B cell (primary cell): Measurements from ENCODE around the gene LRG1. TPM values are rescaled to one million over a fixed set of nuclear protein-coding genes. Genes with fewer than 3 reads are reported as not detected.

Experiments used
- ATAC-seq: fragments of 200-7000 bp; cut with Tn5 transposase; one replicate; pipeline ENCODE4 v1.10.0; 2021; ENCODE audit warnings: low read depth, mild to moderate bottlenecking, moderate number of reproducible peaks, moderate library complexity
- CTCF ChIA-PET: fragments of 350-600 bp; sonication (Branson Sonifier 250); formaldehyde crosslinking; loops from one replicate; lab custom pipeline; 2021; ENCODE audit warnings: antibody characterized with exemption, inconsistent platforms; lab: Charles Lee
- POLR2A ChIA-PET: fragments of 350-600 bp; sonication (Branson Sonifier 250); formaldehyde crosslinking; loops from one replicate; lab custom pipeline; 2021; ENCODE audit warnings: antibody characterized with exemption; lab: Charles Lee
- DNase-seq: peaks from one replicate; pipeline ENCODE4 v3.0.0; 2013
- H2AFZ ChIP-seq: 2 replicates; pipeline ENCODE4 v1.6.1; 2012; ENCODE audit warnings: mild to moderate bottlenecking, low read depth, low read length; ENCODE audit not compliant: insufficient read depth, poor library complexity, severe bottlenecking
- H3K27ac ChIP-seq, 2 donors: 1 replicate in 1 of 2; 2 replicates in 1 of 2; pipeline ENCODE4 v1.5.1; 2012 to 2013; ENCODE audit warnings: low read length in 2 of 2, mild to moderate bottlenecking in 2 of 2, moderate library complexity in 1 of 2
- H3K27me3 ChIP-seq, 4 experiments: fragments of 200-600 bp in 1 of 4; sonication (generic) in 1 of 4; replicated peaks in 1 of 4; 1 replicate in 2 of 4; 2 replicates in 2 of 4; pipeline versions ENCODE4 v1.6.1 to v1.7.0; 2013 to 2016; ENCODE audit warnings: low read length in 3 of 4, mild to moderate bottlenecking in 2 of 4, mixed read lengths in 1 of 4, moderate library complexity in 1 of 4; ENCODE audit not compliant: insufficient read depth in 4 of 4, control insufficient read depth in 3 of 4; ENCODE audit errors: control extremely low read depth in 1 of 4
- H3K36me3 ChIP-seq, 2 experiments: replicated peaks in 1 of 2; 1 replicate in 1 of 2; 2 replicates in 1 of 2; pipeline versions ENCODE4 v1.6.1 to v1.7.1; 2013; ENCODE audit warnings: low read length in 1 of 2; ENCODE audit not compliant: insufficient read depth in 2 of 2, control insufficient read depth in 1 of 2; ENCODE audit errors: control extremely low read depth in 1 of 2, extremely low read depth in 1 of 2
- H3K4me1 ChIP-seq, 2 donors: fragments of 200-600 bp in 1 of 2; sonication (generic) in 1 of 2; 1 replicate in 1 of 2; 2 replicates in 1 of 2; pipeline versions ENCODE4 v1.5.1 to v1.6.1; 2013 to 2017; ENCODE audit warnings: low read length in 2 of 2; ENCODE audit not compliant: control insufficient read depth in 2 of 2, insufficient read depth in 2 of 2
- H3K4me2 ChIP-seq: replicated peaks from 2 replicates; pipeline ENCODE3; 2012; ENCODE audit warnings: mild to moderate bottlenecking, low read depth, low read length; ENCODE audit not compliant: poor library complexity, severe bottlenecking
- H3K4me3 ChIP-seq, 5 experiments: fragments of 200-600 bp in 1 of 5; sonication (generic) in 1 of 5; 1 replicate in 3 of 5; 2 replicates in 2 of 5; pipeline versions ENCODE4 v1.5.1 to v1.7.0; 2011 to 2016; ENCODE audit warnings: low read length in 4 of 5, mild to moderate bottlenecking in 4 of 5, low read depth in 2 of 5, control low read depth in 1 of 5, moderate library complexity in 1 of 5; ENCODE audit not compliant: insufficient read depth in 1 of 5; ENCODE audit errors: control extremely low read depth in 1 of 5, extremely low read depth in 1 of 5
- H3K79me2 ChIP-seq: fragments of 200-600 bp; sonication (generic); one replicate; pipeline ENCODE4 v1.6.0; 2016; ENCODE audit warnings: low read length; ENCODE audit not compliant: control insufficient read depth, insufficient read depth
- H3K9ac ChIP-seq: fragments of 200-600 bp; sonication (generic); 2 replicates; pipeline ENCODE4 v1.6.1; 2017; ENCODE audit warnings: mild to moderate bottlenecking, low read length, moderate library complexity
- H3K9me3 ChIP-seq, 3 donors: one replicate each; pipeline versions ENCODE4 v1.6.1 to v1.7.1; 2013; ENCODE audit warnings: low read length in 2 of 3; ENCODE audit not compliant: control insufficient read depth in 2 of 3, insufficient read depth in 1 of 3; ENCODE audit errors: control extremely low read depth in 1 of 3
- H4K20me1 ChIP-seq: 2 replicates; pipeline ENCODE4 v1.6.0; 2012; ENCODE audit warnings: mild to moderate bottlenecking, low read length; ENCODE audit not compliant: insufficient read depth, control insufficient read depth, poor library complexity, severe bottlenecking
- H3K27ac Mint-ChIP-seq: one replicate; pipeline ENCODE4 v1.8.0; 2021; ENCODE audit warnings: mixed read lengths
- H3K27me3 Mint-ChIP-seq: one replicate; pipeline ENCODE4 v1.8.0; 2021; ENCODE audit warnings: mixed read lengths
- H3K4me1 Mint-ChIP-seq: one replicate; pipeline ENCODE4 v1.8.0; 2021; ENCODE audit warnings: mixed read lengths
- H3K4me3 Mint-ChIP-seq: one replicate; pipeline ENCODE4 v1.8.0; 2021; ENCODE audit warnings: mixed read lengths
- H3K9me3 Mint-ChIP-seq: one replicate; pipeline ENCODE4 v1.8.0; 2022; ENCODE audit warnings: mixed read lengths; ENCODE audit not compliant: insufficient read depth
- EZH2 ChIP-seq: IDR thresholded peaks from 2 replicates; pipeline ENCODE4 v1.6.1; 2012; ENCODE audit warnings: borderline replicate concordance, low read depth, mild to moderate bottlenecking, moderate library complexity, low read length; ENCODE audit not compliant: insufficient read depth, poor library complexity, severe bottlenecking
- WGBS: methylation state at CpG from one replicate; pipeline ENCODE4 v1.1.5; 2013; ENCODE audit warnings: missing lambda C conversion rate; ENCODE audit not compliant: insufficient coverage; 5-methylcytosine and 5-hydroxymethylcytosine counted together
- intact Hi-C: fragments of 100-400 bp; cut with micrococcal nuclease; formaldehyde crosslinking; loops from one replicate; pipeline ENCODE4 v1.10.0; 2022
- polyA plus RNA-seq: library from polyadenylated mRNA; depleted of rRNA; stranded (reverse); fragments of >200 nt; gene quantifications from 2 replicates; pipeline ENCODE4 v1.2.3, GENCODE V29; 2012
- total RNA-seq, 2 donors: library from RNA; stranded (reverse); fragments of 120-200 nt in 1 of 2; gene quantifications; 1 replicate in 1 of 2; 2 replicates in 1 of 2; pipeline versions ENCODE4 v1.2.3 to v1.2.4, GENCODE V29; 2013 to 2022
- TF ChIP-seq, protein P1 (sequence below): fragments of 200-600 bp; IDR thresholded peaks from one replicate; pipeline ENCODE4 v1.8.0; 2022; ENCODE audit warnings: antibody characterized with exemption, mild to moderate bottlenecking

The LRG1 gene
- total and polyA plus RNA-seq, 2 donors (not counting 1 experiment from before 2014, with no cell fraction given) = 0.21 to 0.27 TPM

DNA sequence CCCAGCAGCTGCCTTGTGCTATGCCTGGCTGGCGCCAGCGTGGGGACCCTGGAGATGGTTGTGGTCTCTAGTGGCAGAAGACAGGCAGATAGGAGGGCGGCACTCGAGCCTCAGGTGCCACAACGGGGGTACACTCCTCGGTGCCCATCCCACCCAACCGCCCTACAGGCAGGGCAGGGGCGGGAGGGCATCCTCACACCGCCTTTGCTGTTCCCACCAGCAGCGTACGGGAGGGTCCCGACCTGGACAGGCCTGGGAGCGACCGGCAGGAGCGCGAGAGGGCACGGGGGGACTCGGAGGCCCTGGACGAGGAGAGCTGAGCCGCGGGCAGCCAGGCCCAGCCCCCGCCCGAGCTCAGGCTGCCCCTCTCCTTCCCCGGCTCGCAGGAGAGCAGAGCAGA lies 38.1 kb downstream of the LRG1 start:
- H3K9me3 ChIP-seq = peaks cover 0 to 4% (median 0%) of the 10 kb centered on the region in 3 donors
- peaks cover 0 to 24% of the 10 kb centered on the region in 2 experiments for H3K36me3 ChIP-seq
- ATAC-seq (no peak), DNase-seq (no peak)
- Mint-ChIP-seq H3K9me3 (no peaks in the 10 kb centered on the region), H3K4me1 (no peaks in the 10 kb centered on the region), H3K27me3 (no peaks in the 10 kb centered on the region), H3K27ac (no peak overlapping the region), H3K4me3 (no peak overlapping the region)
- intact Hi-C loops = no loop called here
- no peak overlapping the region for H3K9ac ChIP-seq
- CTCF ChIA-PET = no interaction called here
- no peaks in the 10 kb centered on the region for H4K20me1 ChIP-seq
- no peaks in the 10 kb centered on the region for H3K27me3 ChIP-seq
- no peaks in the 10 kb centered on the region for H3K4me1 ChIP-seq
- POLR2A ChIA-PET = no interaction called here
- H3K4me3 ChIP-seq = no peak overlapping the region
- TF ChIP-seq EZH2 = no peak
- TF ChIP-seq, protein P1, sequence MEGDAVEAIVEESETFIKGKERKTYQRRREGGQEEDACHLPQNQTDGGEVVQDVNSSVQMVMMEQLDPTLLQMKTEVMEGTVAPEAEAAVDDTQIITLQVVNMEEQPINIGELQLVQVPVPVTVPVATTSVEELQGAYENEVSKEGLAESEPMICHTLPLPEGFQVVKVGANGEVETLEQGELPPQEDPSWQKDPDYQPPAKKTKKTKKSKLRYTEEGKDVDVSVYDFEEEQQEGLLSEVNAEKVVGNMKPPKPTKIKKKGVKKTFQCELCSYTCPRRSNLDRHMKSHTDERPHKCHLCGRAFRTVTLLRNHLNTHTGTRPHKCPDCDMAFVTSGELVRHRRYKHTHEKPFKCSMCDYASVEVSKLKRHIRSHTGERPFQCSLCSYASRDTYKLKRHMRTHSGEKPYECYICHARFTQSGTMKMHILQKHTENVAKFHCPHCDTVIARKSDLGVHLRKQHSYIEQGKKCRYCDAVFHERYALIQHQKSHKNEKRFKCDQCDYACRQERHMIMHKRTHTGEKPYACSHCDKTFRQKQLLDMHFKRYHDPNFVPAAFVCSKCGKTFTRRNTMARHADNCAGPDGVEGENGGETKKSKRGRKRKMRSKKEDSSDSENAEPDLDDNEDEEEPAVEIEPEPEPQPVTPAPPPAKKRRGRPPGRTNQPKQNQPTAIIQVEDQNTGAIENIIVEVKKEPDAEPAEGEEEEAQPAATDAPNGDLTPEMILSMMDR = no peak
- H3K79me2 ChIP-seq = no peaks in the 10 kb centered on the region
- no peak overlapping the region for H3K27ac ChIP-seq
- no peak overlapping the region for H2AFZ ChIP-seq
- no peak overlapping the region for H3K4me2 ChIP-seq
- WGBS = 99% methylated on average over 22 of the region's 25 CpGs

DNA sequence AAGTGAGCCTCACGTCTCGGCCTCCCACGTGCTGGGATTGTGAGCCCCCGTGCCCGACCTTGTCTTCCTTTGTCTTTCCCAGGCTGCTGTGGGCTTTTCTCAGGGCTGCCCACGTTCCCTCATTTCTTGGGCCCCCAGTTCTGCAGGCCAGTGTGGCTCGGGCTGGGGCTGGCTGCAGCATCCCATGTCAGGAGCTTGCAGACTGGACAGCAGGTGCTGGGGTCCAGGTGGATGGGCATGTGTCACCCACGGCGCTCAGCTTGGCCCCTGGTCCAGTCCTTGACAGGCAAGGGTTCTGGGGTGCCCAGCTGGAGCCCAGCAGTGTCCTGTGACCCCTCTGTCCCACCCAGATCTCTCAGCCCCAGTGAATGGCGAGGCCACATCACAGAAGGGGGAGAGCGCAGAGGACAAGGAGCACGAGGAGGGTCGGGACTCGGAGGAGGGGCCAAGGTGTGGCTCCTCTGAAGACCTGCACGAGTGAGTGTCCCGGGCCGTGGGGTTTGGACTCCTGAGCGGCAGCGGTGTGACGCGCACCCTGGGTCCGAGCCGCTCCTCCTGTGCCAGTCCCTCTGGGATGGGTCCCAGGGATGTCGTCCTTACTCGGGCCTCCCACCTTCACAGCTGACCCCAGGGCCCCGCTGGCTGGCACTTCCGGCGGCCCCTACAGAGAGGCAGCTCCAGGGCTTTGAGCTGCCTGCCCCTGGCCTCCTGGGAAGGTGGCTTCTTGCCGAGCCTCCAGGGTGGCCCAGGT lies 38.8 kb downstream of the LRG1 start:
- no peak overlapping the region for H3K4me3 Mint-ChIP-seq
- no peak overlapping the region for H3K27ac ChIP-seq

More for the DNA sequence above, 38.8 kb downstream of the LRG1 start:
- H3K27ac Mint-ChIP-seq = no peak overlapping the region
- no peaks in the 10 kb centered on the region for H3K27me3 Mint-ChIP-seq
- peaks cover 0 to 4% (median 0%) of the 10 kb centered on the region in 3 donors for H3K9me3 ChIP-seq
- no peaks in the 10 kb centered on the region for H3K79me2 ChIP-seq
- H2AFZ ChIP-seq = no peak overlapping the region
- no peaks in the 10 kb centered on the region for H3K27me3 ChIP-seq
- H3K4me1 ChIP-seq = no peaks in the 10 kb centered on the region
- no peak for ATAC-seq
- H3K4me3 ChIP-seq = no peak overlapping the region
- no peak overlapping the region for H3K4me2 ChIP-seq
- TF ChIP-seq, protein P1 = no peak
- H3K9ac ChIP-seq = no peak overlapping the region
- WGBS = 97% methylated on average over 29 of the region's 29 CpGs
- ChIA-PET POLR2A (no interaction called here), CTCF (no interaction called here)
- DNase-seq = no peak
- no peaks in the 10 kb centered on the region for H3K4me1 Mint-ChIP-seq
- H3K36me3 ChIP-seq = peaks cover 0 to 27% of the 10 kb centered on the region in 2 experiments
- no peaks in the 10 kb centered on the region for H4K20me1 ChIP-seq
- intact Hi-C loops = no loop called here
- no peaks in the 10 kb centered on the region for H3K9me3 Mint-ChIP-seq
